GM12891 (cell line): ENCODE results near the gene BCR.

ENCODE experiments used
- PAX5 ChIP-seq: IDR thresholded peaks from 2 replicates; pipeline ENCODE4 v1.6.1; 2011; ENCODE audit warnings: low read length, moderate library complexity, mild to moderate bottlenecking; ENCODE audit not compliant: insufficient read depth, severe bottlenecking
- POLR2A ChIP-seq: IDR thresholded peaks from 2 replicates; pipeline ENCODE4 v1.6.1; 2011; ENCODE audit warnings: low read depth, low read length, control low read depth
- POLR2AphosphoS5 ChIP-seq: IDR thresholded peaks from 2 replicates; pipeline ENCODE4 v1.6.1; 2011; ENCODE audit warnings: low read depth, low read length, control low read depth
- POU2F2 ChIP-seq: IDR thresholded peaks from 2 replicates; pipeline ENCODE4 v1.6.1; 2011; ENCODE audit warnings: low read depth, mild to moderate bottlenecking, control low read depth, low read length, moderate library complexity
- SPI1 ChIP-seq: IDR thresholded peaks from 2 replicates; pipeline ENCODE4 v1.6.1; 2011; ENCODE audit warnings: low read depth, low read length, control low read depth
- TAF1 ChIP-seq: IDR thresholded peaks from 2 replicates; pipeline ENCODE4 v1.6.1; 2011; ENCODE audit warnings: low read depth, low read length, control low read depth

DNA sequence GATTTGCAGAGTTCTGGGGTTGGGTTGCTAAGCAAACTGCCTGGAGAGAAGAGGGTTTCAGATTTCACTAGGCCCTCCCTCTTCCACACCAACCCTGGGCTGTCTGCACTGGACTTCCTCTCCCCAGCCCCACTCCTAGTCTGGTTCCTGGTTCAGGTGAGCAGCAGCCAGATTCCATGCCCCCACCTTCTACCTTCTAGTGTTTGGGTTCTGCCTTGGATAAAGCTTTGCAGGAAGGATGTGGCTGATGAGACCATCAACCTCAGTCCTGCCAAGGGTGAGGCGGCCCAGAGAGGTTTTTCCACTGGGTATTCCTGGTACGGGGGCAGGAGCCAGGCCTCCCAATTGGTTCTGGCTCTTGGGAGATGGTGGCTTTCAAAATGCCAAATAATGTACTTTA, 68.3 kb downstream of the BCR start:
- no peak for TF ChIP-seq POLR2A
- TF ChIP-seq TAF1, result no peak
- TF ChIP-seq POLR2AphosphoS5, result no peak
- TF ChIP-seq POU2F2, result no peak
- TF ChIP-seq PAX5, result no peak
- TF ChIP-seq SPI1, result no peak
